Measurements from ENCODE around the gene ACAP3. TPM values are rescaled to one million over a fixed set of nuclear protein-coding genes. Genes with fewer than 3 reads are reported as not detected.

ACAP3 gene
- total and polyA plus RNA-seq, 2 donors (not counting 3 experiments of a cell fraction or from before 2014, with no cell fraction given) = 27.8 to 39.0 TPM

- no TSS peak for BruUV-seq (replicated peaks)
- Histone ChIP-seq H3K36me3 (ENCODE audit: control insufficient read depth in 2 of 2, extremely low read depth in 1 of 2, insufficient read depth in 2 of 2, low read length in 2 of 2) (peaks cover 0 to 12% of the 10 kb centered on the region in 2 experiments), H3K79me2 (ENCODE audit: control insufficient read depth, insufficient read depth, low read length) (no peaks in the 10 kb centered on the region), H3K4me3 (replicated peaks in 1 of 3; ENCODE audit: insufficient read depth in 1 of 3, low read depth in 1 of 3, low read length in 3 of 3) (no peak overlapping the region), H3K9ac (replicated peaks; ENCODE audit: extremely low read depth, insufficient read depth, low read length) (no peak overlapping the region), H3K4me1 (ENCODE audit: control insufficient read depth, extremely low read depth, insufficient read depth, low read length) (no peaks in the 10 kb centered on the region), H3K9me3 (replicated peaks; ENCODE audit: control insufficient read depth, insufficient read depth, low read length) (no peaks in the 10 kb centered on the region), H2AFZ (ENCODE audit: low read depth, low read length) (no peak overlapping the region), H3K27ac (ENCODE audit: insufficient read depth, low read depth, low read length) (no peak overlapping the region), H3K9me1 (replicated peaks; ENCODE audit: control insufficient read depth, extremely low read depth, insufficient read depth, low read length) (no peaks in the 10 kb centered on the region), H4K20me1 (replicated peaks; ENCODE audit: control insufficient read depth, extremely low read depth, insufficient read depth, low read length) (no peaks in the 10 kb centered on the region), H3K4me2 (ENCODE audit: insufficient read depth, low read length) (no peak overlapping the region), H3K27me3 (ENCODE audit: control insufficient read depth in 2 of 2, insufficient read depth in 2 of 2, low read length in 2 of 2) (no peaks in the 10 kb centered on the region)
- ChIA-PET POLR2A (no interaction called here), CTCF (interaction anchor here (1.7 kb wide), 1 partner anchor 12 kb away, joined by 4 read pairs; no protein-coding TSS in a partner anchor)
- no peak for TF ChIP-seq EZH2 (IDR thresholded peaks at IDR 0.05; ENCODE audit: borderline replicate concordance, low read depth, low read length, severe bottlenecking)
- TF ChIP-seq MYC (IDR thresholded peaks at IDR 0.05; ENCODE audit: low read depth, low read length) = no peak
- TF ChIP-seq FOS (IDR thresholded peaks at IDR 0.05; ENCODE audit: borderline replicate concordance, insufficient read depth, low read length) = no peak
- no peak for TF ChIP-seq GATA2 (IDR thresholded peaks at IDR 0.05; ENCODE audit: insufficient read depth, insufficient read length, low read depth, low read length)
- TF ChIP-seq, protein P1, sequence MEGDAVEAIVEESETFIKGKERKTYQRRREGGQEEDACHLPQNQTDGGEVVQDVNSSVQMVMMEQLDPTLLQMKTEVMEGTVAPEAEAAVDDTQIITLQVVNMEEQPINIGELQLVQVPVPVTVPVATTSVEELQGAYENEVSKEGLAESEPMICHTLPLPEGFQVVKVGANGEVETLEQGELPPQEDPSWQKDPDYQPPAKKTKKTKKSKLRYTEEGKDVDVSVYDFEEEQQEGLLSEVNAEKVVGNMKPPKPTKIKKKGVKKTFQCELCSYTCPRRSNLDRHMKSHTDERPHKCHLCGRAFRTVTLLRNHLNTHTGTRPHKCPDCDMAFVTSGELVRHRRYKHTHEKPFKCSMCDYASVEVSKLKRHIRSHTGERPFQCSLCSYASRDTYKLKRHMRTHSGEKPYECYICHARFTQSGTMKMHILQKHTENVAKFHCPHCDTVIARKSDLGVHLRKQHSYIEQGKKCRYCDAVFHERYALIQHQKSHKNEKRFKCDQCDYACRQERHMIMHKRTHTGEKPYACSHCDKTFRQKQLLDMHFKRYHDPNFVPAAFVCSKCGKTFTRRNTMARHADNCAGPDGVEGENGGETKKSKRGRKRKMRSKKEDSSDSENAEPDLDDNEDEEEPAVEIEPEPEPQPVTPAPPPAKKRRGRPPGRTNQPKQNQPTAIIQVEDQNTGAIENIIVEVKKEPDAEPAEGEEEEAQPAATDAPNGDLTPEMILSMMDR (IDR thresholded peaks at IDR 0.05; ENCODE audit: extremely low read depth in 1 of 2, insufficient read depth in 1 of 2, low read depth in 1 of 2, low read length in 2 of 2) = no peak
- TF ChIP-seq JUN (IDR thresholded peaks at IDR 0.05; ENCODE audit: borderline replicate concordance, insufficient read depth, insufficient read length, low read depth) = no peak
- no peak for TF ChIP-seq POLR2AphosphoS5 (IDR thresholded peaks at IDR 0.05; ENCODE audit: insufficient read depth, low read depth, low read length)
- TF ChIP-seq POLR2A (IDR thresholded peaks at IDR 0.05; ENCODE audit: low read depth, low read length) = no peak
- TF ChIP-seq, protein P2, sequence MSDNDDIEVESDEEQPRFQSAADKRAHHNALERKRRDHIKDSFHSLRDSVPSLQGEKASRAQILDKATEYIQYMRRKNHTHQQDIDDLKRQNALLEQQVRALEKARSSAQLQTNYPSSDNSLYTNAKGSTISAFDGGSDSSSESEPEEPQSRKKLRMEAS (IDR thresholded peaks at IDR 0.05; ENCODE audit: insufficient read depth, insufficient read length) = no peak
- no peak for DNase-seq (ENCODE audit: low read depth, low spot score)
- intact Hi-C loops (cut with micrococcal nuclease) = no loop called here
- FAIRE-seq = no peak
- dilution Hi-C loops (cut with MboI; ENCODE audit: extremely low pct_ligation_motif_present, low sequenced_read_pairs) = no loop called here
Measured at GRCh38 chr1:1335792-1336248, 28.1 kb upstream of the ACAP3 start.

Data from endothelial cell of umbilical vein (primary cell).